ENCODE data around the gene CCR7.
A peak's percentile ranks its signal among the peaks of the same experiment; 100 is the strongest.

The CCR7 gene

GRCh38 chr17:40515011-40515410, 50.3 kb downstream of the CCR7 start:
- no peak overlapping the region for H3K27ac Mint-ChIP-seq
- H3K9me3 Mint-ChIP-seq (ENCODE audit: low read depth), result no peaks in the 10 kb centered on the region
- H3K4me1 Mint-ChIP-seq (ENCODE audit: low read depth), result peaks cover 55% of the 10 kb centered on the region
- H3K36me3 Mint-ChIP-seq, result no peaks in the 10 kb centered on the region
- H3K27me3 Mint-ChIP-seq, result peaks cover 2% of the 10 kb centered on the region
- peak overlapping the region; percentile 79 for H3K4me3 Mint-ChIP-seq

GRCh38 chr17:40514013-40514875, 51.0 kb downstream of the CCR7 start:
- Mint-ChIP-seq H3K27ac (peak overlapping the region; percentile 11), H3K27me3 (peaks cover 2% of the 10 kb centered on the region)

GRCh38 chr17:40511667-40512220, 53.5 kb downstream of the CCR7 start:
- Mint-ChIP-seq H3K9me3 (ENCODE audit: low read depth) (no peaks in the 10 kb centered on the region), H3K4me3 (no peak overlapping the region), H3K27ac (no peak overlapping the region), H3K4me1 (ENCODE audit: low read depth) (peaks cover 33% of the 10 kb centered on the region), H3K27me3 (peaks cover 2% of the 10 kb centered on the region), H3K36me3 (no peaks in the 10 kb centered on the region)

More at GRCh38 chr17:40514013-40514875, 51.0 kb downstream of the CCR7 start:
- Mint-ChIP-seq H3K4me1 (ENCODE audit: low read depth) (peaks cover 52% of the 10 kb centered on the region), H3K36me3 (no peaks in the 10 kb centered on the region), H3K9me3 (ENCODE audit: low read depth) (no peaks in the 10 kb centered on the region), H3K4me3 (peak overlapping the region; percentile 17)

- H3K36me3 Mint-ChIP-seq, result no peaks in the 10 kb centered on the region
- peaks cover 2% of the 10 kb centered on the region for H3K27me3 Mint-ChIP-seq
- H3K9me3 Mint-ChIP-seq (ENCODE audit: low read depth), result no peaks in the 10 kb centered on the region
- no peak overlapping the region for H3K4me3 Mint-ChIP-seq
- H3K4me1 Mint-ChIP-seq (ENCODE audit: low read depth), result peaks cover 27% of the 10 kb centered on the region
- no peak overlapping the region for H3K27ac Mint-ChIP-seq
Observed at GRCh38 chr17:40511136-40511535, 54.1 kb downstream of the CCR7 start.

DNA sequence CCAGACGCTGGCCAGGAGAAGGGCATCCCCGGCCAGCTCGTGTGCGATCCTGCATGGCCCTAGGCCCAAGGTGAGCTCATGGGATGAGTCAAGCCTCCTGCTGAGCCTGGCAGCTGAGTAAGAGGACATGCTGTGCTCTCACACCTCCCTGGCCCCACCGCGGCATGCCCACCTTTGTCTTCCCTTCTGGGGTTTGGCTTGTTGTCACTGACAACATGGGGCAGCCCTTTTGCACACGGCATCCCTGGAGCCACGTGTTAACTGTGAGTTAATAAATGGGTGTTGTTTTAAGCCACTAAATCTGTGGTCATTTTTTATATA, 55.0 kb downstream of the CCR7 start:
- peaks cover 2% of the 10 kb centered on the region for H3K27me3 Mint-ChIP-seq
- H3K9me3 Mint-ChIP-seq (ENCODE audit: low read depth), result no peaks in the 10 kb centered on the region
- H3K4me3 Mint-ChIP-seq, result no peak overlapping the region
- H3K4me1 Mint-ChIP-seq (ENCODE audit: low read depth), result peaks cover 20% of the 10 kb centered on the region
- no peaks in the 10 kb centered on the region for H3K36me3 Mint-ChIP-seq
- H3K27ac Mint-ChIP-seq, result no peak overlapping the region

DNA sequence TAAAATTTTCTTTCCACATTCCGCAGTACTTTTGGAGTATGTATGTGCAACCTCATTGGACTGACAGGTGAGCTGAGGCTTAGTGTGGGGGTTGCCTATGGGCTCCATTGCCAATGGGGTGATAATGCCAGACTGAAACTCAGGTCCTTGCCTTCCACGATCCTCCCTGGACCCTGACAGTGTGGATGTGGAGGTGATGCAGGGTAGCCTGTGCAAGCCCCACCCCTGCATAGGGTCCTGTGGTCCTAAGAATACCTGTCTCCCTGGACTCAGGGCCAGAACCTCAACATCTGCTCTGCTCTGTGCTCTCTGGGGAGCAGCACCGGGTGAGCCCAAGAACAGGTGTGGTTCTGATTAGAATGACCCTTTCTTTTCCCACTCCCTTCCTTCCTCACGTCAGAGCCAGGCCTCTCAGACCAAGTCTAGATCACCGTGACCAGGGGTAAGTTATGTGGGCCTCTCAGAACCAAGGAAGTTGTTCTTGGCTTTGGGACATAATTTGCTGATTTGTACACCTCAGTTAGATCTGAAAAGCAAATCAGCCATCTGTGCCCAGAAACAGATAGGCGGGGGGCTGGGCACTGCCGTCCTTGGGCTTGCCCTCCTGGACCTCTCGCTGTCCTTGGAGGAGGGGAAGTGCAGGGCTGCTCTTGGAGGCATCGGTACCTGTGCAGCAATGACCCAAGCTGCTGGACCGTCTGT, 55.5 kb downstream of the CCR7 start:
- Mint-ChIP-seq H3K27me3 (peaks cover 2% of the 10 kb centered on the region), H3K27ac (no peak overlapping the region), H3K4me3 (no peak overlapping the region), H3K9me3 (ENCODE audit: low read depth) (no peaks in the 10 kb centered on the region), H3K4me1 (ENCODE audit: low read depth) (peaks cover 15% of the 10 kb centered on the region), H3K36me3 (no peaks in the 10 kb centered on the region)

DNA sequence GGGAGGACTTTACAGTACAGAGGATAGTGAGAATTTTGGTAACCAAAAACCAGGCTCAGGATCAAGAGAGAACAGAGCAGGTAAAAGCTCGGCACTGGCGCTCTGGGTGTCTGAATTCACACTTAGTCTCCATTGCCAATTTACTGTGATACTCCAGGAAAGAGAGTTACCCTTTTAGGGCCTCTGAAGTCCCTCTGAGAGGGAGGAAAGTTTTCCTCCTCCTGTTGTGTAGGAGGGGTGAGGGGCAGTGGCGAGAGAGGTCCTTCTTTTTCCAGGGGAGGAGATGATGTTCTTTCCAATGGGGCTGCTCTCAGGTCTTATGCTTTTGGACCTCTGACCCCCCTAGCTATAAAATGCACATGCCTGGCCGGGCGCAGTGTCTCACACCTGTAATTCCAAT, 58.5 kb downstream of the CCR7 start:
- Mint-ChIP-seq H3K27me3 (no peaks in the 10 kb centered on the region), H3K4me3 (no peak overlapping the region), H3K4me1 (ENCODE audit: low read depth) (peaks cover 2% of the 10 kb centered on the region), H3K27ac (no peak overlapping the region), H3K9me3 (ENCODE audit: low read depth) (no peaks in the 10 kb centered on the region), H3K36me3 (no peaks in the 10 kb centered on the region)
